ENCODE data around the gene PLEK.

GRCh38 chr2:68344031-68344430, 21.1 kb upstream of the PLEK start:
- TF ChIP-seq POLR2A (IDR thresholded peaks at IDR 0.05): no peak
- no peak for TF ChIP-seq POLR2AphosphoS5 (IDR thresholded peaks at IDR 0.05)
- TF ChIP-seq CTCF (IDR thresholded peaks at IDR 0.05): no peak
